HL-60 (cell line): ENCODE measurements around the gene LRRC74A.

Source experiments
- GABPA ChIP-seq: IDR thresholded peaks from 2 replicates; pipeline ENCODE4 v1.6.1; 2012; ENCODE audit warnings: low read depth
- POLR2AphosphoS5 ChIP-seq: IDR thresholded peaks from 2 replicates; pipeline ENCODE4 v1.6.1; 2012; ENCODE audit warnings: low read depth
- TF ChIP-seq, protein P1 (sequence below): IDR thresholded peaks from 2 replicates; pipeline ENCODE4 v1.6.1; 2012; ENCODE audit warnings: low read depth; ENCODE audit not compliant: insufficient replicate concordance
- TF ChIP-seq, protein P2 (sequence below): IDR thresholded peaks from one replicate; pipeline ENCODE4 v1.5.1; 2011; ENCODE audit warnings: low read length, control low read depth, inconsistent platforms; ENCODE audit not compliant: insufficient read depth

DNA sequence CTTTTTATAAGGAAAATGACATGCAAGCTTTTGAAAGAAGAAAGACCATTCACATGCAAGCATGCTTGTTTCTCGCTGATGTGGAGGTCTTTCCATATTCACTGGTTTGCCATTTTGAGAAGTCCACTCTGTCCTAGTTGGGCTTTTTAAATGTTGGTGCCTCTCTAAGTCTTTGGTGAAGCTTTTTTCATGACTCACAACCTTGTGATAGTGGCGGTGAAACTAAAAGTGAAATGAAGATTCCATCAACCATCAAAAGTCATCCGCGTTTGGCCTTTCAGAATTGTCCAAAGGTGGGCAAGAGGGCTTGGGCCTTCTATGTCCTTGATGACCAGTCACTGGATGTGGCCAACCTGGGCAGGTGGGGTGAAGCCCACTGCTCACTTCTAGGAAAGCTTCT, 4.3 kb downstream of the LRRC74A start:
- TF ChIP-seq GABPA (no peak), POLR2AphosphoS5 (no peak)
- TF ChIP-seq, protein P1, sequence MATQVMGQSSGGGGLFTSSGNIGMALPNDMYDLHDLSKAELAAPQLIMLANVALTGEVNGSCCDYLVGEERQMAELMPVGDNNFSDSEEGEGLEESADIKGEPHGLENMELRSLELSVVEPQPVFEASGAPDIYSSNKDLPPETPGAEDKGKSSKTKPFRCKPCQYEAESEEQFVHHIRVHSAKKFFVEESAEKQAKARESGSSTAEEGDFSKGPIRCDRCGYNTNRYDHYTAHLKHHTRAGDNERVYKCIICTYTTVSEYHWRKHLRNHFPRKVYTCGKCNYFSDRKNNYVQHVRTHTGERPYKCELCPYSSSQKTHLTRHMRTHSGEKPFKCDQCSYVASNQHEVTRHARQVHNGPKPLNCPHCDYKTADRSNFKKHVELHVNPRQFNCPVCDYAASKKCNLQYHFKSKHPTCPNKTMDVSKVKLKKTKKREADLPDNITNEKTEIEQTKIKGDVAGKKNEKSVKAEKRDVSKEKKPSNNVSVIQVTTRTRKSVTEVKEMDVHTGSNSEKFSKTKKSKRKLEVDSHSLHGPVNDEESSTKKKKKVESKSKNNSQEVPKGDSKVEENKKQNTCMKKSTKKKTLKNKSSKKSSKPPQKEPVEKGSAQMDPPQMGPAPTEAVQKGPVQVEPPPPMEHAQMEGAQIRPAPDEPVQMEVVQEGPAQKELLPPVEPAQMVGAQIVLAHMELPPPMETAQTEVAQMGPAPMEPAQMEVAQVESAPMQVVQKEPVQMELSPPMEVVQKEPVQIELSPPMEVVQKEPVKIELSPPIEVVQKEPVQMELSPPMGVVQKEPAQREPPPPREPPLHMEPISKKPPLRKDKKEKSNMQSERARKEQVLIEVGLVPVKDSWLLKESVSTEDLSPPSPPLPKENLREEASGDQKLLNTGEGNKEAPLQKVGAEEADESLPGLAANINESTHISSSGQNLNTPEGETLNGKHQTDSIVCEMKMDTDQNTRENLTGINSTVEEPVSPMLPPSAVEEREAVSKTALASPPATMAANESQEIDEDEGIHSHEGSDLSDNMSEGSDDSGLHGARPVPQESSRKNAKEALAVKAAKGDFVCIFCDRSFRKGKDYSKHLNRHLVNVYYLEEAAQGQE: no peak
- TF ChIP-seq, protein P2, sequence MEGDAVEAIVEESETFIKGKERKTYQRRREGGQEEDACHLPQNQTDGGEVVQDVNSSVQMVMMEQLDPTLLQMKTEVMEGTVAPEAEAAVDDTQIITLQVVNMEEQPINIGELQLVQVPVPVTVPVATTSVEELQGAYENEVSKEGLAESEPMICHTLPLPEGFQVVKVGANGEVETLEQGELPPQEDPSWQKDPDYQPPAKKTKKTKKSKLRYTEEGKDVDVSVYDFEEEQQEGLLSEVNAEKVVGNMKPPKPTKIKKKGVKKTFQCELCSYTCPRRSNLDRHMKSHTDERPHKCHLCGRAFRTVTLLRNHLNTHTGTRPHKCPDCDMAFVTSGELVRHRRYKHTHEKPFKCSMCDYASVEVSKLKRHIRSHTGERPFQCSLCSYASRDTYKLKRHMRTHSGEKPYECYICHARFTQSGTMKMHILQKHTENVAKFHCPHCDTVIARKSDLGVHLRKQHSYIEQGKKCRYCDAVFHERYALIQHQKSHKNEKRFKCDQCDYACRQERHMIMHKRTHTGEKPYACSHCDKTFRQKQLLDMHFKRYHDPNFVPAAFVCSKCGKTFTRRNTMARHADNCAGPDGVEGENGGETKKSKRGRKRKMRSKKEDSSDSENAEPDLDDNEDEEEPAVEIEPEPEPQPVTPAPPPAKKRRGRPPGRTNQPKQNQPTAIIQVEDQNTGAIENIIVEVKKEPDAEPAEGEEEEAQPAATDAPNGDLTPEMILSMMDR: no peak
